Measurements from ENCODE around the gene STRAP. TPM values are rescaled to one million over a fixed set of nuclear protein-coding genes. Genes with fewer than 3 reads are reported as not detected.
A peak's percentile ranks its signal among the peaks of the same experiment; 100 is the strongest.

Gene STRAP, protein sequence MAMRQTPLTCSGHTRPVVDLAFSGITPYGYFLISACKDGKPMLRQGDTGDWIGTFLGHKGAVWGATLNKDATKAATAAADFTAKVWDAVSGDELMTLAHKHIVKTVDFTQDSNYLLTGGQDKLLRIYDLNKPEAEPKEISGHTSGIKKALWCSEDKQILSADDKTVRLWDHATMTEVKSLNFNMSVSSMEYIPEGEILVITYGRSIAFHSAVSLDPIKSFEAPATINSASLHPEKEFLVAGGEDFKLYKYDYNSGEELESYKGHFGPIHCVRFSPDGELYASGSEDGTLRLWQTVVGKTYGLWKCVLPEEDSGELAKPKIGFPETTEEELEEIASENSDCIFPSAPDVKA
- 81.9 TPM for total RNA-seq

DNA sequence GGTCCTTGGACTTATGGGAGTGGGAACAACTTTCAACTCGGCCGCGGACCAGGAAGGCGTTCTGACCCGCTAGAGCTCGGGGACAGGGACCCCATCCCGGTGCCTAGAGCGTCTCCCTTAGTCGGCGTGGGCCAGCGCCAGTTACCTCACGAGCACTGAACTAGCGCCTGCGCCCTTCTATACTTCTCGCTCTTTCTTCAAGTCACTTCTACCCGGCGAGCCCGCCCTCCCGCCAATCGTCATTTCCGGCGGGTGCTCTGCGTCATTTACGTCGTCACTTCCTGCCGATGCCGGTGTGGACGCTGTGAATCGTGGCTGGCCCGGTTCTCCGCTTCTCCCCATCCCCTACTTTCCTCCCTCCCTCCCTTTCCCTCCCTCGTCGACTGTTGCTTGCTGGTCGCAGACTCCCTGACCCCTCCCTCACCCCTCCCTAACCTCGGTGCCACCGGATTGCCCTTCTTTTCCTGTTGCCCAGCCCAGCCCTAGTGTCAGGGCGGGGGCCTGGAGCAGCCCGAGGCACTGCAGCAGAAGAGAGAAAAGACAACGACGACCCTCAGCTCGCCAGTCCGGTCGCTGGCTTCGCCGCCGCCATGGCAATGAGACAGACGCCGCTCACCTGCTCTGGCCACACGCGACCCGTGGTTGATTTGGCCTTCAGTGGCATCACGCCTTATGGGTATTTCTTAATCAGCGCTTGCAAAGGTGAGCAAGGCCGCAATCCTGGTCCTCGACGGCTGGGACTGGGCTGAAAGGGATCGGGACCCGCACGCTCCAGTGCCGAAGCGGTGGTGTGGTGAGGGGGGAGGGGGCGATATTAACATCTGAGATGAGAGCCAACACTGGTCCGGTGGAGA lies at the start of gene STRAP:
STRAP (plus strand) TSS at position 270 of the 854 bp plus-strand sequence; CDS start at position 591, 321 bp downstream.
- peak; percentile 97 for DNase-seq (ENCODE audit: low spot score)

DNA sequence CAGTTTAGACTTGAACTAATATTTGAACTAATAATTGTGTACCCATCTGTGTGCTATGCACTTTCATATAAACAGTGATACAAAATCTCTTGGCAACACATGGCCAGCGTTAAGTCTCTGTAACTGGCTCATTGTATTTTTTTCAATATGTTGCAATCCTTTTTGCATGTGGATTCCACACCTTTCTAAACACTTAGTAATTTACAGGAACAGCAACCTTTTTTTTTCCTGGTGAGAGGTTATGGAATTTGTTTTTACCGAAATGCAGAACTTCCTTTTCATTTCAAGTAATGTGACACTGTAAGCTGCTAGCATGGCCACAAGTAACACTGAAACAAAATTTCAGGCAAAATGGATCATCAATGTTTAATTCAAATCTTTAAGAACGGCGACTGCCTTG lies 47.6 kb upstream of the STRAP start:
- no peak for DNase-seq (ENCODE audit: low spot score)

DNA sequence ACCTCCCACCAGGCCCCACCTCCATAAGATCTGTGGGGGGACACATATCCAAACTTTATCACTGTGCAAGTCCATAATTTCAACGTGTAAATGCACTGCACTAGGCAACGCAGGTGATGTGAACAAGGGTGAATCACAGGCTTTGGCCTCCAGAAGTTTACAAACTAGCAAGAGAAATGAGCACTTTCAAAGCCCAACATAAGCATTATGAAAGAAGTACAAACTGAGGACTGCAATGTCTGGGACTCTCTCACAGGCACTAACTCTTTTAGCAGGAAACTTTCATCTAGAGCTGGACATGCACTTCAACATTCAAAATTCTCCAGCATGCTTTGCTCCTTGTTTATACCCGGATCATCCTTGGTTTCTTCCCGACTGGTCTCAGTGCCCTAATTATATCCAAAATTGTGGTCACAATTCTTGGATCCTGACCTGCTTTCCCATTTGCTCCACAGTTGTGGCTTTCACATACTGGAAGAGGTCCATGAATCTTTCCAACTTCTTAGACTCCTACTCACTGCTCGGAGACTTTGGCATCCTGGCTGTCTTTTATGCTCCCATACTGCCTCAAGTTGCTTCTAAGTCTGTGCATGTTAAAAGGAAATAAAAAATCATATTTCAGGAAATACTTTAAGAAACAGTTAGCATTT lies 44.9 kb upstream of the STRAP start:
- no peak for DNase-seq (ENCODE audit: low spot score)

DNA sequence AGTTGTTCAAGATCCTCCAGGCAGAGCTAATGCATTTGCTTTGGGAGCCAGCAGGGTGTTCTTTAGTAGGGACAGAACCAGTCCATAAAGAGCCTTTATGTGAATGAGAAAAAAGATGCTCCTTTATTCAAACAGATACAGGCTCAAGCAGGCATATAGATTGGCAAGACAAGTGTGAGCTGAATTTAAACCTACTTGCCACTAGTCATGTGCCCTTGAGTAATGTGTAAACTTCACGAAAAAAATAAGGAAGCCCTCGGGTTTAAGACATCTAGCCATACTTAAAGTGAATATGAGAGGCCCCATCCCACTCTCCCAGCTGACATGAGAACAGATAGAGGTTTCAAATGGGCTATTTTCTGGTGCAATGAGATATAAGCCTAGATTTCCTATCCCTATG lies 43.1 kb upstream of the STRAP start:
- no peak for DNase-seq (ENCODE audit: low spot score)

DNA sequence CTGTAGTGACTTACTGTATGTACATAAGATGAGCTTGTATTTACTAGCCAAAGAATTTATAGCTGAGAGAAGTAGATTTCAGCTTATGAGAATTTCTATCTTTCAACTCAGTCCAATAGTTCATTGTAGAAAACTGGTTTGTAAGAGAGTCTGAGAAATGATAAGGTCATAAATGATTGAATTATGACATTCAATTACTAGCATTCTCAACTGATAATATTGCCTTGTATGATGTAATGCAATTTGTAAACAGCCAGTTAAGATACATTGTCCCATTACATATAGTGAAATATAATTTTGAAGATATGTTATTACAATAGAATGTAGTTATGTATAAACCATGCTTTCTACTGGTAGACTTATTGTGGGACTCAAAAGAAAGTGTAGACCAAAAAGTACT lies 42.5 kb upstream of the STRAP start:
- no peak for DNase-seq (ENCODE audit: low spot score)

DNA sequence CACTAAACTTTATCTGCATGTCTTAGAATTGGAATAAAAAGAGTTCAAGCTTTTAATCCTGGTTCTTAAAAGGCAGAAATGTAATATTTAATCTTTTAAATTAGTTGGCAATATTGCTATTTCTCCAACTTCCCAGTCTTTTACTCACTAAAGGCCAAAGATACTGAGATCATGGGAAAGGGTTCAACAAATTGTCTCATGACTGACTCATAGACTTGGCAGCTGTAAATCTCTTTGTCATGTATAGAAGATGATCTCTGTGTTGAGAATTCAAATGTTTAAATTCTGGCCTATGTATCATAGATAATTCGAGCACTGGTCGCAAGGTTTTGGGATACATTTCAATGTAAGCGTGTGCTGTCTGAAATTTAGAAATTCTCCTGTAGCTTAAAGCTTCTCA lies 40.1 kb upstream of the STRAP start:
- DNase-seq (ENCODE audit: low spot score): no peak

DNA sequence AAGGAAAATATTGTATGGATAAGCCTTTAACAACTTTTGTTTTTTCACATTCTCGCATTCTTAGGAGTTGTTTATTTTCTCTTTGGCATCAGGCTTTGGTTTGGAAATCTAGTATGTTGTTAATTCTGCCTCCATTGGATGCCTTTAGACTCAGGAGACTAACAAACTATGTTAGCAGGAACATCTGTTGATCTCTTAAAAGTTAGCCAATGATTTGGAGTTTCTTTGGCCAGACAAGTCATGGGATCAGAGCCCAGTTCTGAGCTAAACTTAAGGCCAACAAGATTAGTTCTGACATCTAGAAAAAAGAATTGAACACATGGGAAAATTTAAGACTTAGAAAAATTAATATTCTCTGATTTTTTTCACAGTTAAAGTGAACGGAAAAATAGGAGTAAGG lies 35.3 kb upstream of the STRAP start:
- DNase-seq (ENCODE audit: low spot score): no peak

DNA sequence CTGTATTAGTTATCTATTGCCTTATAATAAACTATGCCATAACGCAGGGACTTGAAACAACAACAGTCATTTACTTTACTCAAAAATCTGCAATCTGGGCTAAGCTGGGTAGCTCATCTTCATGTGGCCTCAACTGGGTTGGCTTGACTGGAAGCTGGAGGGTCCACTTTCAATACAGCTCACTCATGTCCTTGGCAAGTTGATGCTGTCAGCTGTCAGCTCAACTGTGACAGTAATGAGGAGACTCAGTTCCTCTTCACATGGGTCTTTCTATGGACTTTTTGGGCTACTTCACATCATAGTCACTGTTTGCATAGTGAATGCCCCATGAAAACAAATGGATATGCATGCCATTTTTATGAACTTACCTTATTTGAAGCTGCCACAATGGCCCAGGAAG lies 33.6 kb upstream of the STRAP start:
- no peak for DNase-seq (ENCODE audit: low spot score)

DNA sequence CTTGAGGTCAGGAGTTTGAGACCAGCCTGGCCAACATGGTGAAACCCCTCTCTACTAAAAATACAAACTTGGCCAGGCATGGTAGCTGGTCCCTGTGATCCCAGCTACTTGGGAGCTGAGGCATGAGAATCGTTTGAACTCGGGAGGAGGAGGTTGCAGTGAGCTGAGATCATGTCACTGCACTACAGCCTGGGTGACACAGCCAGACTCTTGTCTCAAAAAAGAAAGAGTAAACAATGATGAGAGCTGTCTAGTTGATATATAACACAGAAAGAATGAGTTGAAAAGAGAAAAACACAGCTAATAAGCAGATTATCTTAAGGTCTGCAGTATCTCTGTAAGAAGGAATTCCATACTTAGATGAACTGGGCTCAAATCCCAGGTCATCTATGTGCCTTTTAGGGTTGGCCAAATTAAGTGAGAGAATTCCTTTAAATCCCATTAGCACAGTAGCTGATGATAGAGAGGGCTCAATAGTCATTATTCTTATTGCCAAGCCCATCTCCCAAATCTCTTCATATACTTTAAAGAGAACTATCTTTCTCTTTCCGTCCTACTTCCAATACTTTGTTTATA lies 31.1 kb upstream of the STRAP start:
- no peak for DNase-seq (ENCODE audit: low spot score)

DNA sequence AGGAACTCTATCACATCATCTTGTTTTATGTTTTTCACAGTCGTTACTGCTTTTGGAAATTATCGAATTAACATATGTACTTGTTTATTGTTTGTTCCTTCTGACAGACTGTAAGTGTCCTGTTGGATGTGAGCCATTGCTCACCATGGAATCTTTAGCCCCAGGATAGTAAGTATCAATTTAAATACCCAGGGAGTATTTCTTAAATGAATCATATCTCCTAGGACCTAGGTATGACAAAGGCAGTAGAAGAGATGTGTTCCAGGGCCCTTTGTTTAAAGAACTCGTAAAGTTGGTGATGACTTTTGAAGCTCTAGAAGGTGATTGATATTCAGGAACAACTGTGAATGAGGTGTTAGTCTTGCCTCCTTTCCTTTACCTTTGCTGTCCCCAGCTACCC lies 30.3 kb upstream of the STRAP start:
- no peak for DNase-seq (ENCODE audit: low spot score)

DNA sequence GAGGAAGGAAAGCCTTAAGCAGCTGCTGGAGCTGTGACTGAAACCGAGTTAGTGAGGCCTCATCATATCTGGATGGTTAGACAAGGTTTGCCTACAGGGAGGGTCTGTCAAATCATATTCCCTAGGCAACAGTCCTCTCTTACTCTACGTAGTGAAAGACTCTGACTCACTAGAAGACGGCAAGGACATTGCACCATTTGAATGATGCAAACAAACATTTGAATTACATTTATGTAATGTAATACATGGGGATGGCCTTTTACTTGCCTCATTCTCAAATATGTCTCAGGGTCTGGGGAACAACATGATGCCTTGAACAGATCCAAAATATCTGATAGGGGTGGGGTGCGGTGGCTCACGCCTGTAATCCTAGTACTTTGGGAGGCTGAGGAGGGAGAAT lies 29.8 kb upstream of the STRAP start:
- DNase-seq (ENCODE audit: low spot score): no peak

DNA sequence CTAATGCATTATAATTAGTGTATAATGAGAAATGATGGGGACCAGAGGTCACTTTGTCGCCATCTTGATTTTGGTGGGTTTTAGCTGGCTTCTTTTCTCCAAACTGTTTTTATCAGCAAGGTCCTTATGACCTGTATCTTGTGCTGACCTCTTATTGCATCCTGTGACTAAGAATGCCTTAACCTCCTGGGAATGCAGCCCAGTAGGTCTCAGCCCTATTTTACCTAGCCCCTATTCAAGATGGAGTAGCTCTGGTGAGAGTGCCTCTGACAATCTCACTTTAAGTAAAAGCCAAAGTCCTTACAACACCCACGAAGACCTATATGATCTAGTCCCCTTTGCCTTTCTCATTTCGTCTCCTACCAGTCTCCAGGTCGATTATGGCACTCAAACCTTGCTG lies 28.3 kb upstream of the STRAP start:
- no peak for DNase-seq (ENCODE audit: low spot score)

DNA sequence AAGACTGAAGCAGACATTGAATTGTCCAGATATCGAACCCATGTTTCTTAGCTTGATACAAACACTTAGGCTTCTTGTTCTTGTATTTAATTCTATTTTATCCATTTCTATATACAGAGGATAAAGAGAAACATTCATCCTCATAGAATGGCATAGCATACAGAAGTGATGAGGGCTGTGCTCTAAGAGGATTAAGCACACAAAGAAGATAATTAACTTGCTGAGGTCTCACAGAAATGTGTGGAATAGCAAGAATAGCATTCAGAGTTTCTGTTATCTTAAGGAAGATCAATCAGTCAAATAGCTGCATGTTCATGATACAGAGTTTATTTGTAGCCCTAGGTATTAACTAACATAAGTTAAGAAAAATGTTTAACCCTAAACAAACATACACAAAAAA lies 27.3 kb upstream of the STRAP start:
- DNase-seq (ENCODE audit: low spot score): no peak

DNA sequence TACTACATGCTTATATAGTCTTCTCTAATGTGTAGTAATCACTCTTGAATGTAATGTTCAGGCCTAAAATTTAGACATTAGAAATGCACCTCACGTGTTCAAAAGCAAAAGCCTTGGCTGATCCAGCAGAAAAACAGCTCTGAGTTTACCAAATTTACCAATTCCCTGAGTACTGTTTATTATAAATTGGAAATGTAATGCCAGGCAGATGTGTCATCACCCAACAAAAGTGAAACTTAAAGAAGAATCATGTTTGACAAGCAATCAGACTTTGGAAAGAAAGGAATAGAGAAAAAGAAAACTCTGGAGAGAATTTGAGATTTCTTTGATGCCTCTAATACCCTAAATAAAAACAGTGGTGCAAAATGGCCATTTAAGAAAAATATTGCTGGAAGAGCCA lies 26.5 kb upstream of the STRAP start:
- DNase-seq (ENCODE audit: low spot score): no peak

DNA sequence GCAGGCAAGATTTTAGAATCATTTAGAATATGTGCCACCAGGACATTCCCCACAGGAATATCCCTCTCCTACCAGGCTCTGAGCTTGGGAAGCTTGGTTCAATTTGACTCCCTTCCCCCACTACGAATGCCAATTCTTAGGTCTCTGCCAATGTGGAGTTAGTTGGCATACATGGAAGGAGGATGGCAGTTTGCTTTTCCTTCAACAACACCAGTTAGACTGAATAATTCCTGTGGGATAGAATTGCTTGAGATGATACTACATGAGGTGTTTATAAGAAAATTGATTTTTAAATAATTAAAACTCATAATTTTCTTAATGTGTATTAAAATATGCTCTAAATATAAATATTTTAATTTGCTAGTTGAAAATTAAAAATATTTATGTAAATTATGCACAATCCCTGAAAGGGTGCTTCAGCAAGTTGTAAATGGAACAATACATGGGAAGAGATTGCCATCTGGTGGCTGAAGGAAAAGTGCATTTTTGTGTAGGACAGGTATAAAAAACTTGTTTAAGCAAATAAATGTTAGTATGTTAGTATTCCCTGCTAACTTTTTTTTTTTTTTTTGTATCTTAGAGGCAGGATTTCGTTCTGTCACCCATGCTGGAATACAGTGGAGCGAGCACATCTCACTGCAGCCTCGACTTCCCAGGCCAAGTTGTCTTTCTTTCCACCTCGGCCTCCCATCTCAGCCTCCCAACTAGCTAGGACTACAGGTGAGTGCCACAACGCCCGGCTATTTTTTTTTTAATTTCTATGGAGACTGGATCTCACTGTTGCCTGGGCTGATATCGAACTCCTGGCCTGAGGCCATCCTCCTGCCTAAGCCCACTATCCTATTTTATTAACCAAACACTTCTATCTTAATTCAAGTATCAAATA lies 25.8 kb upstream of the STRAP start:
- peak; percentile 70 for DNase-seq (ENCODE audit: low spot score)

DNA sequence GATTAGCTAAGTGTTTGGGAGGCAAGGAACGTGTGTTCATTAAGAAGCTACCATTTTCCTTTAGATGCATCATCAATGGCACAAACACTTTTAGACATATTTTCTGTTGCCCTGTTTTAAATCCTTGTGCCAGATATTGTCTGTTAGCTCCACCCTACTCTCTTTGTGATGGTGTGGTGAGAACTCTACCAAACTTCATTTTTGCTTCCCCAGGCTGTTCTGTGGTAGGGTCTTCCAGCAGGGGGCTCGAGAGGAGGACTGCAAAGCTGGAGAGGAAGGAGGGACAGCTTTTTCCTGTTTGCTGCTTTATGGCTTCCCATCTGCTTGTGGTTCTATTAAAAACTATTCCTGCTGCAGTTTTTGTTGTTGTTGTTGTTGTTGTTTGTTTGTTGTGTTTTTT lies 23.8 kb upstream of the STRAP start:
- no peak for DNase-seq (ENCODE audit: low spot score)

DNA sequence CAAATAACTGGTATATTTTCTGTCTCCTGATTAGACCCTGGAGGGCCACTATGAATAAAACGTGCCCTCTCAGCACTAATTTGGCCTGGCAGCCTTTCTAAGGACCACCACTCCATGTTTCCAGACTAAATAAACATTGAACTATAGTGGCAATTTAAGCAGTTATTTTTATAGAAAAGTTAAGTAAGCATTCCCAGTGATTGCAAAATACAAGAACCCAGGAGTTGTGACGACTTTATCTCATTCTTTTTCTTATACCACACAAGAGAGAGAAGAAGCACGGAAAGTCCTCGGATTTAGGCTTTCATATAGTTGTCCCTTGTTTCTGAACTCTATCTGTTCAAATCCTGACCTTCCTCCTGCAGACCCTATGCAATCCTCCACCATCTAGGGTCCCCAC lies 23.1 kb upstream of the STRAP start:
- no peak for DNase-seq (ENCODE audit: low spot score)

DNA sequence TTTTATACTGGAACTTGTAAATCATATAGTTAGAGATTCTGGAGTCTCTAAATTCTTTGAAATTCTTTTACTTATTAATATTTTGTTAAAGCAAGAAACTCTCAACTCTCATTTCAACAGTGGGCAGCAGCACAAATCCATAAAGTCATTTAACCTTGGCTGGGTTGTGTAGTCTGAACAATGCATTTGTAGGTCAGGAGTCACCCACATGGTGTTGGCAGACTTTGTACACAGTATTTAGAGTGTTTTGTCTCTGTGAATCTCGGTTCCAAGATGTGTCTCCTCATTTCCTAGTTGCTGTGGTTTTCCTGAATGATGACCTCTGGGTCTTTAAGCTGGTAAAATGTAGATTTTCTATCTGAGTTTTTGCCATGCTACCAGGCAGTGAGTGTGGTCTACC lies 20.8 kb upstream of the STRAP start:
- DNase-seq (ENCODE audit: low spot score): no peak

DNA sequence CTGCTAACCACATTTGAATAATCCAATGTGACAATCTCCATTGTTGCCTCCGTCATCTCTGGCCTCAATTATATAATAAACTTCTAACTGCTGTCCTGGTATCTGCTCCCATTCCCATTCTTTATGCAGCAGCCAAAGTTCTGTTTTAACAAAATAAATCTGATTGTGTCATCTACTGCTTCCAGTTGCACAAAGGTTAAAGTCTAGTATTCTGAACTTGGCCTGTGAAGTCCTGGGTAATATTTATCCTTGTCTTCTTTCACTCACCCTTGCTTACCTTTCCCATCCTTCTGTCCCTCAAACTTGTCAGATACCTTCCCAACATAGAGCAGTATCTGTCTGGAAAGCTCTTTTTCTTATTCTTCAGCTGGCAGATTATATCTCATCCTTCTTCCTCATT lies 19.3 kb upstream of the STRAP start:
- no peak for DNase-seq (ENCODE audit: low spot score)

DNA sequence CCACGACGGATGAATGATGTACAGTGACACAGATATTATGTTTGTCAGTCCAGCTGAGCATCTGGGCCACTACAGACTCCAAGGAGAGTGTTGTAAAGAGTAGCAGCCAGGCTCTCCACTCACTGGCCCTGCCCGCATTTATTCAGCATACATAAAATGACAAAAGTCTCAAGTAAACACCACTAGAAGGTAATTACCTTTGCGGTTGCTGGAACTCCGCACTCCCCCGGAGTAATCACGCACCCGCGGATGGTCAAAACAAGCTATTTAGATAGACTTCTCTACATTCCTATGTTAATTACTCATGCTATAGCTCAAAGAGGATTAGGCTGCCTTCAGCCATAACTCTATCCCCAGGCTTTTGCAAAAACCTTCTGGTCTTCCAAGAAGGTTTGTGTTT lies 18.8 kb upstream of the STRAP start:
- no peak for DNase-seq (ENCODE audit: low spot score)

DNA sequence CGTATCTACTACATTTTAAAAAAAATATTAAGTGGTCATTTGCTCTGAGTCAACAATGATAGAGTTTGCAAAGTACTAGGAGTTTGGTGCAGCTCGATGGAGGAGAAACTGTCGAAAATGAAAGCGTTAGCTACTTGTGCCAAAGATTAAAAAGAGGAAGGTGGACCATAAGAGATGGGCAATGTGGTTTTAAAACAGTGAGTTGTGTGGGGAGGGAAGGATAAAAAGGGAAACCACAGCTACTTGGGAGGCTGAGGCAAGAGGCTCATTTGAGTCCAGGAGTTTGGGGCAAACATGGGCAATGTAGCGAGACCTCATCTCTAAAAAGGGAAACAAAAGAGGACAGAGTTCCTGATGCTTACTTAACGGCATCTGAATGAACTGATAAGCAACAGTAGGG lies 18.2 kb upstream of the STRAP start:
- no peak for DNase-seq (ENCODE audit: low spot score)

Data from mucosa of gallbladder (tissue), 1 donor.